ENCODE results near the gene KHSRP. TPM values are rescaled to one million over a fixed set of nuclear protein-coding genes. Genes with fewer than 3 reads are reported as not detected.
A peak's percentile ranks its signal among the peaks of the same experiment; 100 is the strongest.

KHSRP gene
- total and polyA plus RNA-seq, 2 of the 4 experiments (the other 2 are of a cell fraction), result 31.9 to 93.7 TPM

Small RNAs within 50 kb of the gene (microRNA-seq; reads per million reads assigned to microRNA genes)
- 4.4 reads per million, percentile 7 among the genes with 10 or more reads in this experiment for gene MIR3940 (ENCODE audit: unreplicated experiment)
- gene MIR6790 (ENCODE audit: insufficient read depth in 1 of 2, insufficient read length in 1 of 2, unreplicated experiment in 1 of 2), result 0 to 4.1 reads per million in 2 experiments
- gene MIR6885 (ENCODE audit: insufficient read depth in 1 of 2, insufficient read length in 1 of 2, unreplicated experiment in 1 of 2), result 1.1 to 9.3 reads per million in 2 experiments

Small RNAs within 50 kb of the gene (small RNA-seq; reads per million reads assigned to genes)
- gene MIR6790 (0 reads per million in 5 experiments), gene MIR6885 (0 reads per million in 5 experiments)

Other genes starting within 250 kb of the KHSRP start
- gene MLLT1, start 144.8 kb downstream of the KHSRP start, total RNA-seq (2012; rRNA removed), result 1.3 and 1.7 TPM in 2 replicates
- gene MLLT1, start 144.8 kb downstream of the KHSRP start, polyA plus RNA-seq (2012; rRNA removed), result 30.6 and 45.4 TPM in 2 replicates
- gene ACER1, start 91.2 kb downstream of the KHSRP start, total RNA-seq (2012; rRNA removed), result not detected in 2 replicates
- 0.11 TPM in 1 of 2 replicates, not detected in the other for gene ACER1, start 91.2 kb downstream of the KHSRP start, polyA plus RNA-seq (2012; rRNA removed)
- gene CLPP, start 63.3 kb downstream of the KHSRP start, total RNA-seq (2012; rRNA removed), result 42.3 and 48.0 TPM in 2 replicates
- 103 and 130 TPM in 2 replicates for gene CLPP, start 63.3 kb downstream of the KHSRP start, polyA plus RNA-seq (2012; rRNA removed)
- 9.3 and 10.3 TPM in 2 replicates for gene ALKBH7, start 52.0 kb downstream of the KHSRP start, total RNA-seq (2012; rRNA removed)
- 22.5 and 33.0 TPM in 2 replicates for gene ALKBH7, start 52.0 kb downstream of the KHSRP start, polyA plus RNA-seq (2012; rRNA removed)
- gene PSPN, start 48.9 kb downstream of the KHSRP start, total RNA-seq (2012; rRNA removed), result 0.54 and 0.56 TPM in 2 replicates
- gene PSPN, start 48.9 kb downstream of the KHSRP start, polyA plus RNA-seq (2012; rRNA removed), result 0.34 and 0.37 TPM in 2 replicates
- 43.7 and 53.0 TPM in 2 replicates for gene GTF2F1, start 31.6 kb downstream of the KHSRP start, total RNA-seq (2012; rRNA removed)
- 50.4 and 51.4 TPM in 2 replicates for gene GTF2F1, start 31.6 kb downstream of the KHSRP start, polyA plus RNA-seq (2012; rRNA removed)
- not detected in 2 replicates for gene SLC25A41, start 9.0 kb upstream of the KHSRP start, total RNA-seq (2012; rRNA removed)
- 0.14 TPM in 1 of 2 replicates, not detected in the other for gene SLC25A41, start 9.0 kb upstream of the KHSRP start, polyA plus RNA-seq (2012; rRNA removed)
- 7.0 and 7.8 TPM in 2 replicates for gene SLC25A23, start 35.0 kb upstream of the KHSRP start, total RNA-seq (2012; rRNA removed)
- gene SLC25A23, start 35.0 kb upstream of the KHSRP start, polyA plus RNA-seq (2012; rRNA removed), result 7.6 and 8.2 TPM in 2 replicates
- gene CRB3, start 39.5 kb upstream of the KHSRP start, total RNA-seq (2012; rRNA removed), result not detected in 2 replicates
- gene CRB3, start 39.5 kb upstream of the KHSRP start, polyA plus RNA-seq (2012; rRNA removed), result not detected in 2 replicates
- gene DENND1C, start 57.0 kb upstream of the KHSRP start, total RNA-seq (2012; rRNA removed), result not detected in 2 replicates
- gene DENND1C, start 57.0 kb upstream of the KHSRP start, polyA plus RNA-seq (2012; rRNA removed), result not detected in 2 replicates
- not detected in 2 replicates for gene TUBB4A, start 77.5 kb upstream of the KHSRP start, total RNA-seq (2012; rRNA removed)
- gene TUBB4A, start 77.5 kb upstream of the KHSRP start, polyA plus RNA-seq (2012; rRNA removed), result not detected in 2 replicates
- gene TNFSF9, start 106.2 kb upstream of the KHSRP start, total RNA-seq (2012; rRNA removed), result not detected in 2 replicates
- 0.10 and 0.11 TPM in 2 replicates for gene TNFSF9, start 106.2 kb upstream of the KHSRP start, polyA plus RNA-seq (2012; rRNA removed)
- gene CD70, start 166.3 kb upstream of the KHSRP start, total RNA-seq (2012; rRNA removed), result not detected in 2 replicates
- gene CD70, start 166.3 kb upstream of the KHSRP start, polyA plus RNA-seq (2012; rRNA removed), result not detected in 2 replicates
- gene TNFSF14, start 245.3 kb upstream of the KHSRP start, total RNA-seq (2012; rRNA removed), result not detected in 2 replicates
- gene TNFSF14, start 245.3 kb upstream of the KHSRP start, polyA plus RNA-seq (2012; rRNA removed), result not detected in 2 replicates

Data from IMR-90 (cell line).